IPS-18a (cell line): Measurements from ENCODE around the gene WDFY3.
"Not testable (repeated sequence)": the region's sequence is repeated elsewhere in the genome, so short reads cannot be mapped to it uniquely, and the experiment has no call there.

Experiments used
- H3K27ac ChIP-seq: one replicate; pipeline ENCODE4 v1.5.1; 2013; ENCODE audit warnings: low read length
- H3K27me3 ChIP-seq: one replicate; pipeline ENCODE4 v1.6.1; 2013; ENCODE audit warnings: mild to moderate bottlenecking, low read length; ENCODE audit not compliant: control insufficient read depth, insufficient read depth
- H3K36me3 ChIP-seq: one replicate; pipeline ENCODE4 v1.6.1; 2013; ENCODE audit warnings: low read depth, low read length; ENCODE audit not compliant: control insufficient read depth
- H3K4me1 ChIP-seq: one replicate; pipeline ENCODE4 v1.6.1; 2013; ENCODE audit warnings: low read depth, low read length; ENCODE audit not compliant: control insufficient read depth
- H3K4me3 ChIP-seq: one replicate; pipeline ENCODE4 v1.5.1; 2013; ENCODE audit warnings: low read length
- H3K9ac ChIP-seq: one replicate; pipeline ENCODE4 v1.6.1; 2013; ENCODE audit warnings: mild to moderate bottlenecking, low read length, moderate library complexity
- H3K9me3 ChIP-seq: one replicate; pipeline ENCODE4 v1.6.1; 2013; ENCODE audit warnings: low read depth, low read length; ENCODE audit not compliant: control insufficient read depth

Gene WDFY3

GRCh38 chr4:84849051-84849640 is 117.3 kb downstream of the WDFY3 start:
- Histone ChIP-seq H3K36me3 (peaks cover 17% of the 10 kb centered on the region), H3K27me3 (no peaks in the 10 kb centered on the region), H3K4me1 (peaks cover 3% of the 10 kb centered on the region), H3K27ac (no peak overlapping the region), H3K4me3 (no peak overlapping the region), H3K9me3 (no peaks in the 10 kb centered on the region), H3K9ac (no peak overlapping the region)

GRCh38 chr4:84848432-84848831 is 118.1 kb downstream of the WDFY3 start:
- H3K4me1 ChIP-seq, result peaks cover 5% of the 10 kb centered on the region
- peaks cover 17% of the 10 kb centered on the region for H3K36me3 ChIP-seq
- H3K27ac ChIP-seq, result no peak overlapping the region
- H3K4me3 ChIP-seq, result no peak overlapping the region
- H3K9me3 ChIP-seq, result no peaks in the 10 kb centered on the region
- no peaks in the 10 kb centered on the region for H3K27me3 ChIP-seq
- H3K9ac ChIP-seq, result no peak overlapping the region

GRCh38 chr4:84847978-84848377 is 118.5 kb downstream of the WDFY3 start:
- Histone ChIP-seq H3K4me1 (peaks cover 5% of the 10 kb centered on the region), H3K27ac (no peak overlapping the region), H3K9ac (no peak overlapping the region), H3K36me3 (peaks cover 17% of the 10 kb centered on the region), H3K9me3 (no peaks in the 10 kb centered on the region), H3K4me3 (no peak overlapping the region), H3K27me3 (no peaks in the 10 kb centered on the region)

DNA sequence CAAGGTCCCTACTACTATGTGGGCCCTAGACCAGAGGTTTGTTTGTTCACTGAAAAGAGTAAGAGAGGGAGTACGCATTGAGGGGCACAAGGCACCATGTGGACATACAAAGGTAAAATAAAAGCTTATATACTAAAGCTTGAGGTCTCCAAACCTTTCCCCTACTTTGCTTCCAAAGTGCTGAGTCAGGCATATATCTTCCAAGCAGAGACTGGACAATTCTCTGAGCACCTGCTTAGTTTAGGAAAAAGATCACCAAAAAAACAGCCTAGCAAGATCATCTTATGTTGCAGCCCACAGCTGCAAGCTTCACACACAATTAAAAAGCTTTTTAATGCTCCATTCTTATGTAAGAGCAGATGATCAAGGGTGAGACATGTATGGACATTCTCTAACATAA is 119.5 kb downstream of the WDFY3 start:
- peaks cover 5% of the 10 kb centered on the region for H3K4me1 ChIP-seq
- H3K4me3 ChIP-seq, result no peak overlapping the region
- no peaks in the 10 kb centered on the region for H3K9me3 ChIP-seq
- no peak overlapping the region for H3K9ac ChIP-seq
- H3K27ac ChIP-seq, result no peak overlapping the region
- peaks cover 17% of the 10 kb centered on the region for H3K36me3 ChIP-seq
- H3K27me3 ChIP-seq, result no peaks in the 10 kb centered on the region

GRCh38 chr4:84841435-84841834 is 125.1 kb downstream of the WDFY3 start:
- peaks cover 5% of the 10 kb centered on the region for H3K4me1 ChIP-seq
- peaks cover 13% of the 10 kb centered on the region for H3K36me3 ChIP-seq
- no peaks in the 10 kb centered on the region for H3K9me3 ChIP-seq
- H3K4me3 ChIP-seq, result no peak overlapping the region
- no peaks in the 10 kb centered on the region for H3K27me3 ChIP-seq
- H3K27ac ChIP-seq, result no peak overlapping the region
- no peak overlapping the region for H3K9ac ChIP-seq

DNA sequence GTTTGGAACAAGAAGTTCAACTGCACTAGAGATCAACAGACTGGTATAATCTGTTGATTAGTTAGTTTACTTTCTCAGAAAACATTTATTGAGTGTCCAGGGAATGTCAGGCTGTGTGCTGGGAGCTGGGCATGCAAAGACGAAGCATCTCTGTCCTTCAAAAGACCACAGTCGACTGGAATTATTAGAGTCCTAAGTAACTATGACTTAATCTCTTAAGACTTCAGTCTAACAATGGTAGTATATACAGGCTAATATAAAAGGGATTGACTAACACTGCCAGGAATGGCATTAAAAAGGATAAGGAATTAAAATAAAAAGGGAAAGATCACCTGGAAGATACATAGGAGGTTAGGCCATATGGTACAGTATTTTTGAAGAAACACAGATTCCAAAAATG is 128.7 kb downstream of the WDFY3 start:
- H3K9ac ChIP-seq, result no peak overlapping the region
- no peaks in the 10 kb centered on the region for H3K9me3 ChIP-seq
- no peak overlapping the region for H3K27ac ChIP-seq
- H3K4me1 ChIP-seq, result no peaks in the 10 kb centered on the region
- H3K4me3 ChIP-seq, result no peak overlapping the region
- peaks cover 22% of the 10 kb centered on the region for H3K36me3 ChIP-seq
- no peaks in the 10 kb centered on the region for H3K27me3 ChIP-seq

DNA sequence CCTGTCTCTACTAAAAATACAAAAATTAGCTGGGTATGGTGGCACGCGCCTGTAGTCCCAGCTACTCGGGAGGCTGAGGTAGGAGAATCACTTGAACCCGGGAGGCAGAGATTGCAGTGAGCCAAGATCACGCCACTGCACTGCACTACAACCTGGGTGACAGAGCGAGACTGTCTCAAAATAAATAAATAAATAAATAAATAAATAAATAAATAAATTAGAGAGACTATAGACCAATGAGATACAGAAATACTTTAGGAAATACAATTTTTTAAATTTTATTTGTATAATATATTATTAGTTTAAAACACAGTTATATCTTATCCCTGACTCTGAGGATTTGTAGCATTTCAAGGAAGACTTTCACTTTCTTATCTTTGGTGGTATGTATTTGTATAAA is 136.9 kb downstream of the WDFY3 start:
- H3K9me3 ChIP-seq, H3K9ac ChIP-seq, H3K27me3 ChIP-seq, H3K4me3 ChIP-seq, H3K27ac ChIP-seq, H3K4me1 ChIP-seq: not testable (repeated sequence)
- peaks cover 13% of the 10 kb centered on the region for H3K36me3 ChIP-seq

- H3K4me1 ChIP-seq, result no peaks in the 10 kb centered on the region
- no peak overlapping the region for H3K4me3 ChIP-seq
- no peaks in the 10 kb centered on the region for H3K27me3 ChIP-seq
- H3K27ac ChIP-seq, result no peak overlapping the region
- no peaks in the 10 kb centered on the region for H3K9me3 ChIP-seq
- no peak overlapping the region for H3K9ac ChIP-seq
- peaks cover 13% of the 10 kb centered on the region for H3K36me3 ChIP-seq
Observed at GRCh38 chr4:84826681-84827080, 139.8 kb downstream of the WDFY3 start.

GRCh38 chr4:84825701-84826341 is 140.7 kb downstream of the WDFY3 start:
- Histone ChIP-seq H3K4me1 (no peaks in the 10 kb centered on the region), H3K9ac (no peak overlapping the region), H3K36me3 (peaks cover 19% of the 10 kb centered on the region)

DNA sequence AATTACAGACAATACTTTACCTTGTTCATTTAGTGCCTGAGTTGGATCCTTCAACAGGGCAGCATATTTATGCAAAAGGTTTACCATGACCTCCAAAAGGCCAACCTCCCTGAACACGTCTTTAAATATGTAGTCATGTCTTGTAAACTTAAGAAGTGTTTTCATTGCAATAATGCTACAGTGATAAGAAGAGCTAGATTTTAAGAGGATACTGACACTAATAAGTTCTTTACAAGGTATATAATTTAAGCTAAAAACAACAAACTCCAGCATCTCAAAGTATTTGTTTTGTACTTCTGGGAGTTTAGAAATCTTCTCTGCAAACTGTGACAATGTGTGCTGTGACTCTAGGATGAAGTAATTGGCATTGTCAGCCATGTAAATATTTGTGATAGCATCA is 145.4 kb downstream of the WDFY3 start:
- no peaks in the 10 kb centered on the region for H3K9me3 ChIP-seq
- peaks cover 4% of the 10 kb centered on the region for H3K4me1 ChIP-seq
- no peak overlapping the region for H3K9ac ChIP-seq
- no peaks in the 10 kb centered on the region for H3K27me3 ChIP-seq
- H3K27ac ChIP-seq, result no peak overlapping the region
- no peak overlapping the region for H3K4me3 ChIP-seq
- peaks cover 17% of the 10 kb centered on the region for H3K36me3 ChIP-seq

More at GRCh38 chr4:84825701-84826341, 140.7 kb downstream of the WDFY3 start:
- Histone ChIP-seq H3K27me3 (no peaks in the 10 kb centered on the region), H3K27ac (no peak overlapping the region), H3K9me3 (no peaks in the 10 kb centered on the region), H3K4me3 (no peak overlapping the region)

GRCh38 chr4:84814094-84814750 is 152.3 kb downstream of the WDFY3 start:
- peaks cover 10% of the 10 kb centered on the region for H3K4me1 ChIP-seq
- H3K27me3 ChIP-seq, result no peaks in the 10 kb centered on the region
- H3K4me3 ChIP-seq, result no peak overlapping the region
- no peaks in the 10 kb centered on the region for H3K9me3 ChIP-seq
- no peak overlapping the region for H3K9ac ChIP-seq
- peaks cover 13% of the 10 kb centered on the region for H3K36me3 ChIP-seq
- no peak overlapping the region for H3K27ac ChIP-seq

DNA sequence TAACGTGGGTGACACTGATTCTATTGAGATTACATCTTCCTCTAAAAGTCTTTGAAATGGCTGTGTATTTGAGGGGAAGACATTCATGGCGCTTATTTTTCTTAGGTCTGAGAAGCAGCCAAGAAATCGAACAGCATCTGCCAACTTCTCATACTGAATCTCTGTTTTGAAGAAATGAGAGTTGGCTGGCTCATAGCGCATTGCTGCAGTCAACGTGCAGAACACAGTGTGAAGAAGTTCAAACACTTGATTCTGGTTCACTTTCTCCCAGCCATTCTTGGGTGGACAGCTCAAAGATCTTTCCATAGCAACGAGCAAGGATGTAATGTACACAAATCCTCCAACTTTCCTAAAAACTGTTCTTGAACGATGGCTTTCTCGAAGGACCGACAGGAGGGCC is 156.5 kb downstream of the WDFY3 start:
- Histone ChIP-seq H3K4me3 (no peak overlapping the region), H3K36me3 (peaks cover 24% of the 10 kb centered on the region), H3K4me1 (peaks cover 2% of the 10 kb centered on the region), H3K27me3 (no peaks in the 10 kb centered on the region), H3K9me3 (no peaks in the 10 kb centered on the region), H3K9ac (no peak overlapping the region), H3K27ac (no peak overlapping the region)
